K562 (cell line): ENCODE data around the gene SERPIND1. TPM values are rescaled to one million over a fixed set of nuclear protein-coding genes. Genes with fewer than 3 reads are reported as not detected.

Experiments
- AFF4 ChIP-seq: sonication (generic); formaldehyde crosslinking; IDR thresholded peaks from 2 replicates; pipeline ENCODE4 v1.8.0; 2023; ENCODE audit warnings: mild to moderate bottlenecking, missing genetic modification reagents
- ARID3B ChIP-seq: fragments of 250-450 bp; sonication (Bioruptor Pico); IDR thresholded peaks from 2 replicates; pipeline ENCODE4 v1.4.0; 2020; ENCODE audit warnings: borderline replicate concordance
- ATF3 ChIP-seq, 2 experiments: fragments of 450-650 bp in 1 of 2; sonication (generic) in 1 of 2; formaldehyde crosslinking in 1 of 2; IDR thresholded peaks in 1 of 2; conservative IDR thresholded peaks in 1 of 2; 2 replicates each; pipeline versions ENCODE4 v1.6.1 to v1.8.1; 2016 to 2023; ENCODE audit warnings: mild to moderate bottlenecking in 2 of 2, moderate library complexity in 2 of 2, inconsistent platforms in 1 of 2, missing genetic modification reagents in 1 of 2
- DIDO1 ChIP-seq: fragments of 450-650 bp; IDR thresholded peaks from 2 replicates; pipeline ENCODE4 v1.6.1; 2016; ENCODE audit warnings: low read depth, missing biosample characterization, missing genetic modification characterization
- ELK1 ChIP-seq: sonication (generic); formaldehyde crosslinking; IDR thresholded peaks from 2 replicates; pipeline ENCODE4 v1.8.1; 2022; ENCODE audit warnings: missing genetic modification reagents
- POLR2G ChIP-seq: fragments of 200-400 bp; formaldehyde crosslinking; IDR thresholded peaks from 2 replicates; pipeline ENCODE4 v1.6.1; 2017; ENCODE audit warnings: low read depth, mild to moderate bottlenecking, antibody characterized with exemption, low read length, moderate library complexity
- RHOXF2B ChIP-seq: fragments of 250-450 bp; sonication (Bioruptor Pico); conservative IDR thresholded peaks from 2 replicates; pipeline ENCODE4 v1.5.1; 2021
- SAFB2 ChIP-seq: fragments of 200-400 bp; formaldehyde crosslinking; IDR thresholded peaks from 2 replicates; pipeline ENCODE4 v1.6.1; 2018; ENCODE audit warnings: borderline replicate concordance, low read length, low read depth, moderate library complexity; ENCODE audit not compliant: severe bottlenecking
- TAF1 ChIP-seq: IDR thresholded peaks from 2 replicates; pipeline ENCODE4 v1.6.1; 2011; ENCODE audit warnings: mild to moderate bottlenecking, low read length, moderate library complexity; ENCODE audit not compliant: insufficient read depth, control insufficient read depth, severe bottlenecking; ENCODE audit errors: extremely low read depth
- ZBTB8A ChIP-seq: fragments of 450-650 bp; IDR thresholded peaks from 2 replicates; pipeline ENCODE4 v1.6.1; 2018; ENCODE audit warnings: mild to moderate bottlenecking, moderate library complexity; ENCODE audit not compliant: partially characterized antibody
- ZNF280B ChIP-seq: fragments of 250-450 bp; sonication (Bioruptor Pico); IDR thresholded peaks from 2 replicates; pipeline ENCODE4 v1.5.1; 2021; ENCODE audit warnings: mild to moderate bottlenecking
- ZNF584 ChIP-seq: fragments of 200-800 bp; sonication (Bioruptor generic); IDR thresholded peaks from 2 replicates; pipeline ENCODE4 v1.6.1; 2016; ENCODE audit warnings: low read depth, mild to moderate bottlenecking, missing genetic modification characterization, missing compliant biosample characterization
- polyA plus RNA-seq, 8 experiments: library from polyadenylated mRNA; depleted of rRNA in 4 of 8; stranded (reverse) in 5 of 8; unstranded in 3 of 8; fragments of >200 nt; fragmentation: Nextera tagmentation in 2 of 8; fragmentation: Illumina TruSeq in 1 of 8; extraction: Ambion mirVana in 2 of 8; extraction: Trizol in 1 of 8; gene quantifications; 2 replicates each; pipeline versions ENCODE4 v1.2.1 to v1.2.3, GENCODE V29; 2011 to 2014; ENCODE audit warnings: inconsistent platforms in 1 of 8, missing spikeins in 1 of 8
- total RNA-seq, 7 experiments: library from RNA; depleted of rRNA in 6 of 7; stranded (reverse); fragments of >200 nt in 6 of 7; fragmentation: Illumina TruSeq in 2 of 7; extraction: Trizol in 2 of 7; gene quantifications; 2 replicates each; pipeline versions ENCODE4 v1.2.1 to v1.2.3, GENCODE V29; 2011 to 2021; ENCODE audit warnings: low replicate concordance in 1 of 7
- TF ChIP-seq, protein P1 (sequence below): fragments of 250-450 bp; sonication (Bioruptor Pico); IDR thresholded peaks from 2 replicates; pipeline ENCODE4 v1.4.0; 2020; ENCODE audit warnings: mild to moderate bottlenecking

SERPIND1 gene
- total and polyA plus RNA-seq, 9 of the 15 experiments (the other 6 are each of a cell fraction or from before 2014, with no cell fraction given), result 0.04 to 0.11 (median 0.09) TPM; not detected in 6

DNA sequence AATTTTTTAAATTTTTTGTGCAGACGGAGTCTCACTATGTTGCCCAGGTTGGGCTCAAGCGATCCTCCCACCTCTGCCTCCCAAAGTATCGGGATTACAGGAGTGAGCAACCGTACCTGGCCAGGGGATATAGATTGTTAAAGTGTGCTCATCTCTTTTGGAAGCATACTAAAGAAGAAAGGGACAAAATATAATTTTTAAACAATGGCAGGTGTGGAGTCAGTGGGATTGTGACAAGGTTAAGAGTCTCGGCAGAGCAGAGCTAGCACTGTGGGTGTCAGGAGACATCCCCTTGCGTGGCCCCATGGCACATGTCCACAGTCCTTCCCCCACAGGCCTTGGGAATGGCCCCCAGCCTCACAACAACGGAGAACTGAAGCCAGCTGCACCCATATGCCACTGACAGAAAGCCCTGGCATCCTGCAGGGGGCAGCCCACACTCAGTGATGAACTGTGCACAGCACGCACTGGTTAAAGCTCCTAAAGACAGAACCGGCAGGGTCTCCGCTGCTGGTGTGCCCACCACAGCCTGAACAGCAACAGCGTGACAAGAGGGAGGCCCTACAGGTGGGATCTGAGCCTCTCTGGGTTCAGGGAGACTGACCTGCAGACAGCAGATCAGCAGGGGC lies 29.9 kb downstream of the SERPIND1 start (continued):
- TF ChIP-seq ATF3 (IDR thresholded peaks at IDR 0.05), result no peak
- TF ChIP-seq ATF3 (CRISPR knock-in tag; conservative IDR thresholded peaks at IDR 0.05), result 0 out of 2 replicates have a peak, but pooled peaks have one; percentile 43
- TF ChIP-seq ZNF584 (CRISPR knock-in tag), result no peak
- no peak for TF ChIP-seq AFF4 (CRISPR knock-in tag)
- no peak for TF ChIP-seq ZBTB8A
- TF ChIP-seq ZNF280B (CRISPR knock-in tag), result no peak
- peak; percentile 6 for TF ChIP-seq TAF1
- no peak; the same call in 1 of the 2 replicates for TF ChIP-seq RHOXF2B
- TF ChIP-seq SAFB2, result no peak
- no peak for TF ChIP-seq ELK1
- TF ChIP-seq, protein P1, sequence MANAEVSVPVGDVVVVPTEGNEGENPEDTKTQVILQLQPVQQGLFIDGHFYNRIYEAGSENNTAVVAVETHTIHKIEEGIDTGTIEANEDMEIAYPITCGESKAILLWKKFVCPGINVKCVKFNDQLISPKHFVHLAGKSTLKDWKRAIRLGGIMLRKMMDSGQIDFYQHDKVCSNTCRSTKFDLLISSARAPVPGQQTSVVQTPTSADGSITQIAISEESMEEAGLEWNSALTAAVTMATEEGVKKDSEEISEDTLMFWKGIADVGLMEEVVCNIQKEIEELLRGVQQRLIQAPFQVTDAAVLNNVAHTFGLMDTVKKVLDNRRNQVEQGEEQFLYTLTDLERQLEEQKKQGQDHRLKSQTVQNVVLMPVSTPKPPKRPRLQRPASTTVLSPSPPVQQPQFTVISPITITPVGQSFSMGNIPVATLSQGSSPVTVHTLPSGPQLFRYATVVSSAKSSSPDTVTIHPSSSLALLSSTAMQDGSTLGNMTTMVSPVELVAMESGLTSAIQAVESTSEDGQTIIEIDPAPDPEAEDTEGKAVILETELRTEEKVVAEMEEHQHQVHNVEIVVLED, result no peak
- TF ChIP-seq POLR2G, result peak; percentile 28; the same call in 1 of the 2 replicates
- TF ChIP-seq DIDO1 (tag), result no peak
- TF ChIP-seq ARID3B (CRISPR knock-in tag), result no peak
